Ishikawa (cell line): Measurements from ENCODE around the gene COG5.

Source experiments
- CREB1 ChIP-seq: IDR thresholded peaks from 2 replicates; pipeline ENCODE4 v1.6.1; 2012; ENCODE audit warnings: low read depth
- EP300 ChIP-seq: IDR thresholded peaks from 2 replicates; pipeline ENCODE4 v1.6.1; 2012; ENCODE audit warnings: borderline replicate concordance
- NFIC ChIP-seq: IDR thresholded peaks from 2 replicates; pipeline ENCODE4 v1.6.1; 2012
- REST ChIP-seq: IDR thresholded peaks from 2 replicates; pipeline ENCODE4 v1.6.1; 2012; ENCODE audit warnings: low read depth, mild to moderate bottlenecking
- YY1 ChIP-seq: IDR thresholded peaks from 2 replicates; pipeline ENCODE4 v1.6.1; 2012; ENCODE audit warnings: low read depth
- TF ChIP-seq, protein P1 (sequence below): IDR thresholded peaks from 2 replicates; pipeline ENCODE4 v1.6.1; 2012

DNA sequence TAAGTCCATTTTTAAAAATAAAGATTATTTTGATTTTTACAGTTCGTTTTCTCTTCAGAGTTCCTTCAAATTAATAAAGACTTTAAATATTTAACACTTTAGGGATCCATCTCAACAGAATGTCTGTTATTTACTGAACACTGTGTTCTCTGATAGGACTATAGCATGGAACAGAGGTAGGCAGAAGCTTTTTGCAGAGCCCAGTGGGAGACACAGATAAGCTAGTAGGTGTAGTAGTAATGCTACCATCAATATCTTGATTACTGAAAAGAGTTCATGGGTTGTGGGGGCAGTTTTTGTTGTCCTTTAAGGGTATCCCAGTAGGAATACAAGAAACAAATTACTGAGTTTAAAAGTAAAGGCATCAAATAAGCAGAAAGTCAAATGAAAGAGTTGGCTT is 254.4 kb downstream of the COG5 start:
- TF ChIP-seq EP300 (no peak), YY1 (no peak), REST (no peak), CREB1 (no peak), NFIC (no peak)
- TF ChIP-seq, protein P1, sequence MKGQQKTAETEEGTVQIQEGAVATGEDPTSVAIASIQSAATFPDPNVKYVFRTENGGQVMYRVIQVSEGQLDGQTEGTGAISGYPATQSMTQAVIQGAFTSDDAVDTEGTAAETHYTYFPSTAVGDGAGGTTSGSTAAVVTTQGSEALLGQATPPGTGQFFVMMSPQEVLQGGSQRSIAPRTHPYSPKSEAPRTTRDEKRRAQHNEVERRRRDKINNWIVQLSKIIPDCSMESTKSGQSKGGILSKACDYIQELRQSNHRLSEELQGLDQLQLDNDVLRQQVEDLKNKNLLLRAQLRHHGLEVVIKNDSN = no peak
